HG03097 (cell line): ENCODE measurements around the gene SLMAP.

Experiments
- ATAC-seq: cut with Tn5 transposase; IDR thresholded peaks from one replicate; pipeline ENCODE4 v1.9.1; 2021; ENCODE audit not compliant: unreplicated experiment, low FRiP score

Gene SLMAP

GRCh38 chr3:57953576-57953975 is 197.5 kb downstream of the SLMAP start:
- no peak for ATAC-seq

GRCh38 chr3:57956119-57956832 is 200.2 kb downstream of the SLMAP start:
- ATAC-seq, result no peak

DNA sequence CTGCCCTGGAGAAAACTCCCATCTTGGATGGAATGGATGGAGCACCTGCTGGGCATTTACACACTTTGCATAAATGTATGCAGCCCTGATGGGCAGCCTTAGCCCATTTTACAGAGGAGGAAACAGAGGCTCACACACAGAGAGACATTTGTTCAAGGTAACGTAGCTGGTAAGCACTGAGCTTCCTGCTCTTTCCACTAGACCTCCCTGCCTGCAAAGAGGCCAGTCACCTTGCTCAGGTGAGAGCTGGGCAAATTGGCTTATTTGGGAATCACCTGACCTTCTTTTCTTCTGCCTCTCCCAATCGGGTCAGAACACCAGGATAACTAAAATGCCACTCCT is 200.7 kb downstream of the SLMAP start:
- no peak for ATAC-seq

DNA sequence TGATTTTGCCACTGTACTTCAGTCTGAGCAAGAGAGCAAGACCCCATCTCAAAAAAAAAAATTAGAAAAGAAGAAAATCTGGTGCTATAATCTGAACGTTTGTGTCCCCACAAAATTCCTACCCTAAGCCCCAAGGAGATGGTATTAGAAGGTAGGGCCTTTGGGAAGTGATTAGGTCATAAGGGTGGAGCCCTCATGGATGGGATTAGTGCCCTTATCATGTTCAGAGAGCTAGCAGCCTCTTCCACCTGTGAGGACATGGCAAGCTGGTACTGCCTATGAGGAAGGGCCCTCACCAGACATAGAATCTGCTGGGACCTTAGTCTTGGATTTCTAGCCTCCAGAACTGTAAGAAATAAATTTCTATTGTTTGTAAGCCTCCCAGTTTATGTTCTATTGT is 201.7 kb downstream of the SLMAP start:
- ATAC-seq, result no peak

- no peak for ATAC-seq
Measured at GRCh38 chr3:57958642-57959422, 202.7 kb downstream of the SLMAP start.

- no peak for ATAC-seq
Measured at GRCh38 chr3:57959423-57960173, 203.5 kb downstream of the SLMAP start.

DNA sequence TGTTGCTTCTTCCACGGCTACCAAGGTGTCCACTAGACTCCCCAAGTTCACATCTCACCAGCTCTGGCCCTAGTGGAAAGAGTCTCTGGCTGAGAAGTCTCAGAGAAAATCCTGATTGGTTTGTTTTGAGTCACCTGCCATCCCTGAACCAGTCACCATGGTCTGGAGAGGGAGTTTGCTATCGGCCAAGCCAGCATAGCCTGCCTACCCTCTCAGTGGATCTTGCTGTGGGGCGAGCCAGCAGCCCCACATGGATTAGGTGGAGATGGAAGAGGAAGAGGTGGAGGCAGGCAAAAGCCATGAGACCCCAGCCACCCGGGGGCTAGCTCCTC is 204.0 kb downstream of the SLMAP start:
- ATAC-seq, result no peak

- ATAC-seq, result no peak
Measured at GRCh38 chr3:57961177-57961827, 205.2 kb downstream of the SLMAP start.

DNA sequence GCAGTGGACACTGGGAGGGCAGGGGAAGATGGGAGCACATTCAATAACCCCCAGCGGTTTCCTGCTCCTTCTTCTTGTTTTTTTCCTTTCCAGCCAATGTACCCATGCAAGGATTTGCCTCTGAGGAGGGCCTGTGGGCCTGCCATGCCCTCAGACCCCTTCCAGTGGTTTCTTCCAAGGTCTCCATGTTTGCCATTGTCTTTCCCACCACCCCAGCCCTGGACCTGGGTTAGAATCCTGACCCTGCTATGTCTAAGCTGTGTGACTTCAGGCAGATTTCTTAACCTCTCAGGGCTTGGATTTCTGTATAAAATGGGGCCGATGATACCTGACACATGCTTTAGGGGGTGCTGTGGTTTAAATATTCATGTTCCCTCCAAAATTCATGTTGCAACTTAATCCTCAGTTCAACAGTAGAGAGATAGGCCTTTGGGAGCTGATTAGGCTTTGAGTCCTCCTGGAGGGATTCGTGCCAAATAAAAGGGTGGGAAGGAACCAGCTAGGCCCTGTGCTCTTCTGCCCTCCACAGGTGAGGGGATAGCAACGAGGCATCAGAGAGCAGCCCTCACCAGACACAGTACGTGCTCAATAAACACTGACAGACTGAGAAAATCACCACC is 205.8 kb downstream of the SLMAP start:
- no peak for ATAC-seq

- ATAC-seq, result no peak
Measured at GRCh38 chr3:57962448-57962834, 206.3 kb downstream of the SLMAP start.

DNA sequence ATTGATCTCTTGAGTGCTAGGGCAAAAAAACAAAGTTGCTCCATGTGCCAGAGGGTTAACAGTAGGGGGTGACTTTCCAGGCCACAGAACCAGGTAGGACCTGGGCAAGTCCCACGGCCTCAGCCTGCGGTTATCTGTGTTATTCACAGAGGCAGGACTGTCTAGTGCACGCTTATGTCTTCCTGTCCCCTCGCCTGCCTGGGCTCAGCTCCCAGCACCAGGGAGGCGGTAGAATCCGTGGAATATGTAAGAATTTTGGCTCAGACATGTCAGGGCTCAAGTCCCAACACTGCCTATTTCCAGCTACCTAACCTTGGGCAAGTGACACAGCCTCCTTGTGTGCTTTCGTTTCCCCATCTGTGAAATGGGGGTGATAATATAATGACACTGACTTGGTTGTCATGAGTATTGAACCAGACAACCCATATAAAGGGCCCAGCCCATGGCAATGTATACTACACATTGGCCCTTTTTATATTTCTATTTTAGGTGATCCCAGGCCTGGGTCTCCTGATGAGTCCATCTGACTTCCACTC is 207.8 kb downstream of the SLMAP start:
- ATAC-seq, result no peak

GRCh38 chr3:57966829-57967228 is 210.7 kb downstream of the SLMAP start:
- no peak for ATAC-seq

- ATAC-seq, result no peak
Measured at GRCh38 chr3:57967590-57967989, 211.5 kb downstream of the SLMAP start.

DNA sequence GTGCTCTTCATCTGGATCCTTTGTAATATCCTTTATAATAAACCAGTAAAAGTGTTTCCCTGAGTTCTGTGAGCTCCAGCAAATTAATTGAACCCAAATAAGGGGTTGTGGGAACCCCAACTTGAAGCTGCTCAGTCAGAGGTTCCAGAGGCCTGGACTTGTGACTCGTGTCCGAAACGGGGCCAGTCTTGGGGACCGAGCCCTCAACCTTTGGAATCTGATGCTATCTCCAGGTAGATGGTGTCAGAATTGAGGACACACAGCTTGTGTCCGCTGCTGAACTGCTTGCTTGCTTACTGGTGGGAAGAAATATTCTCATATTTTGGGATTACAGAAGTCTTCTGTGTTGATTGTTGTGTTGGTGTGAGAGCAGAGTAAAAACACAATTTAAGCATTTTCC is 212.4 kb downstream of the SLMAP start:
- no peak for ATAC-seq

- no peak for ATAC-seq
Measured at GRCh38 chr3:57971975-57972374, 215.9 kb downstream of the SLMAP start.

GRCh38 chr3:57972531-57973111 is 216.5 kb downstream of the SLMAP start:
- ATAC-seq, result no peak

DNA sequence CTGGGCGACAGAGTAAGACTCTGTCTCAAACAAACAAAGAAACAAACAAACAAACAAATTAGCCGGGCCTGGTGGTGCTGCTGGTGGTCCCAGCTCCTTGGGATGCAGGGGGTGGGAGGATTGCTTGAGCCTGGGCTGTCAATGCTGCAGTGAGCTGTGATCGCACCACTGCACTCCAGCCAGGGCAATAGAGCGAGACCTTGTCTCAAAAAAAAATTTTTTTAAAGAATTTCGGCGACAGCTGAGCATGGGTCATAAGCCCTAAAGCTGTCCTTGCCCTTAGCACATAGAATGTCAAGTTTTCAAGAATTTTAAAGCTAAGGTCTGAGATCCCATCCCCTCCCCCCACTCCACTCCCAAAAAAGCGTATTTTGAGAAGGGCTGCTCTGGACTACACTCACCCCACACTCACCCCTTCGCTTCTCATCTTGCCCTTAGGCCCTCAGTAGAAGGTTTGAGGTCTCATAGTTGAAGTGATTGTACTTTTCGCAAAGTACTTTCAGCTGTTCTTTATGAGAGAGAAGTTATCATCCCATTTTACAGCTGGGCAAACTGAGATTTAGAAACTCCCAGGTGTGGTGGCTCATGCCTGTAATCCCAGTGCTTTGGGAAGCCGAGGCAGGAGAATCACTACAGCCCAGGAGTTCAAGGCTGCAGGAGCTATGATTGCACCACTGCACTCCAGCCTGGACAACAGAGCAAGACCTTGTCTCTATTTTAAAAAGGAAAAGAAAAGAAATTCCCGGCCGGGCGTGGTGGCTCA is 217.8 kb downstream of the SLMAP start:
- no peak for ATAC-seq

- ATAC-seq, result no peak
Measured at GRCh38 chr3:57974796-57975388, 218.8 kb downstream of the SLMAP start.

DNA sequence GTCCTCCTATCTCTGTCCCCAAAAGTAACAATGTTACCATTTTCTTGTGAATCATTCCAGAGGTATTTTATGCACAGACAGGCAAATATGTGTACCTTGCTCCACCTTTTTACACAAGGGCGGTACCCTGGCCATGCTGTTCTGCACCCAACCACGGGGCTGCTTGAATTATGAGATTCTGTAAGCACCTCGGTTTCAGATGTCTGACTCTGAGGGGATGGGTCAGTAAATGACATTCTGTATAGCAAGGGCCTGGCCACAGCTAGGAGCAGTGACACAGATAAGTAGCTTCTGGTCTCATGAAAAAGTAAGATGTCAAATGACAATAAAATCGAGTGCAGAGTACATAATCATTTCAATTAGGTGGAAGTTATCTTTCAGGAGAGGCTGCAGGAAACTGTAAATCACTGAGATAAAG is 221.7 kb downstream of the SLMAP start:
- no peak for ATAC-seq
